A172 (cell line): ENCODE data around the gene ACVR1C. TPM values are rescaled to one million over a fixed set of nuclear protein-coding genes. Genes with fewer than 3 reads are reported as not detected.

Experiments
- DNase-seq: peaks from one replicate; pipeline ENCODE4 v3.0.0-alpha.2; 2015; ENCODE audit warnings: low spot score
- total RNA-seq: library from RNA; depleted of rRNA; stranded (reverse); fragments of >200 nt; shearing (Covaris generic); gene quantifications from 2 replicates; pipeline ENCODE4 v1.2.3, GENCODE V29; 2014; rRNA removed

Gene ACVR1C
- total RNA-seq, 1 experiment from 2014 or later, result not detected

- DNase-seq, result peak; percentile 25
Measured at GRCh38 chr2:157497638-157498314, 130.9 kb downstream of the ACVR1C start.

GRCh38 chr2:157492189-157492773 is 136.4 kb downstream of the ACVR1C start:
- DNase-seq, result peak; percentile 63

GRCh38 chr2:157489983-157490382 is 138.7 kb downstream of the ACVR1C start:
- no peak for DNase-seq

GRCh38 chr2:157488877-157489276 is 139.8 kb downstream of the ACVR1C start:
- peak; percentile 9 for DNase-seq

- DNase-seq, result no peak
Measured at GRCh38 chr2:157487747-157488146, 140.9 kb downstream of the ACVR1C start.

GRCh38 chr2:157487271-157487610 is 141.4 kb downstream of the ACVR1C start:
- DNase-seq, result no peak

- DNase-seq, result no peak
Measured at GRCh38 chr2:157486596-157487270, 141.9 kb downstream of the ACVR1C start.

GRCh38 chr2:157480182-157480961 is 148.3 kb downstream of the ACVR1C start:
- DNase-seq, result no peak

GRCh38 chr2:157479081-157480027 is 149.3 kb downstream of the ACVR1C start:
- no peak for DNase-seq

GRCh38 chr2:157477919-157478318 is 150.7 kb downstream of the ACVR1C start:
- DNase-seq, result no peak

GRCh38 chr2:157476953-157477709 is 151.5 kb downstream of the ACVR1C start:
- no peak for DNase-seq

Other genes starting within 250 kb of the ACVR1C start
- gene CYTIP, start 184.8 kb downstream of the ACVR1C start, total RNA-seq, result not detected in 2 replicates
- gene ACVR1, start 247.5 kb upstream of the ACVR1C start, total RNA-seq, result 14.1 and 15.1 TPM in 2 replicates